Stimulated activated CD8-positive, alpha-beta memory T cell treated with anti-CD3 and anti-CD28 coated beads, Interleukin-4, amount 100 ng/mL, for 48 hours (primary cell): ENCODE data around the gene DDR1.
"Not testable (repeated sequence)": the region's sequence is repeated elsewhere in the genome, so short reads cannot be mapped to it uniquely, and the experiment has no call there.

ENCODE experiments used
- DNase-seq: peaks from one replicate; pipeline ENCODE4 v3.0.0-alpha.2; 2020

DDR1 gene

GRCh38 chr6:30854285-30855040 lies 29.9 kb upstream of the DDR1 start:
- no peak for DNase-seq

- DNase-seq = no peak
Measured at GRCh38 chr6:30855429-30856075, 28.8 kb upstream of the DDR1 start.

- no peak for DNase-seq
Measured at GRCh38 chr6:30857112-30857511, 27.2 kb upstream of the DDR1 start.

- DNase-seq = no peak
Measured at GRCh38 chr6:30857549-30857948, 26.8 kb upstream of the DDR1 start.

- not testable (repeated sequence) for DNase-seq
Measured at GRCh38 chr6:30859726-30860125, 24.6 kb upstream of the DDR1 start.

GRCh38 chr6:30861257-30862048 lies 22.9 kb upstream of the DDR1 start:
- no peak for DNase-seq

- DNase-seq = no peak
Measured at GRCh38 chr6:30862156-30862875, 22.0 kb upstream of the DDR1 start.

GRCh38 chr6:30864325-30864724 lies 20.0 kb upstream of the DDR1 start:
- DNase-seq = no peak

- DNase-seq = not testable (repeated sequence)
Measured at GRCh38 chr6:30869241-30869749, 15.0 kb upstream of the DDR1 start.

- peak; percentile 20 for DNase-seq
Measured at GRCh38 chr6:30870546-30870945, 13.8 kb upstream of the DDR1 start.

GRCh38 chr6:30871592-30872183 lies 12.6 kb upstream of the DDR1 start:
- DNase-seq = no peak

- no peak for DNase-seq
Measured at GRCh38 chr6:30873137-30873640, 11.1 kb upstream of the DDR1 start.

- DNase-seq = not testable (repeated sequence)
Measured at GRCh38 chr6:30873795-30874194, 10.5 kb upstream of the DDR1 start.

- DNase-seq = no peak
Measured at GRCh38 chr6:30875244-30876038, 8.9 kb upstream of the DDR1 start.

GRCh38 chr6:30876039-30876730 lies 8.1 kb upstream of the DDR1 start:
- DNase-seq = no peak

GRCh38 chr6:30877419-30878262 lies 6.7 kb upstream of the DDR1 start:
- peak; percentile 85 for DNase-seq

- DNase-seq = no peak
Measured at GRCh38 chr6:30879684-30880427, 4.5 kb upstream of the DDR1 start.

GRCh38 chr6:30880698-30881252 lies 3.5 kb upstream of the DDR1 start:
- no peak for DNase-seq
